ENCODE results near the gene ZYG11A.
"Not testable (repeated sequence)": the region's sequence is repeated elsewhere in the genome, so short reads cannot be mapped to it uniquely, and the experiment has no call there.

The ZYG11A gene

DNA sequence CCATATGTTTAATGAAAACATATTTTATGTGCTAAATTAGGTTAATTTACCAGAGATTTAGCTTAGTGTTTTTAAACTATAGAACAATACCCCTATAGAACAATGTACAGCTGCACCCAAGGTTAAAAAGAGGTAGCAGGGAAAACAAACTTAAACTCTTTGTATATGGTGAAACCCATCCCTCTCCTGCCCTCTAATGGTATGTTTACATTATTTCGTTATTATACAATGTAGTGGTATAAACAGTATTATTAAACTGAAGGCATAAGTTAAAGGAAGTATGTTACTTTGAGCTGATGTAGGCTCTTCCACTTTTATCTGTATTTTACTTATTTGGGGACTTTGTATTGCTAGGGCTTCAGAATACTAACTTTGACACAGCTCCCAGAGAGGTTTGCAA, 16.7 kb upstream of the ZYG11A start:
- TF ChIP-seq, protein P1, sequence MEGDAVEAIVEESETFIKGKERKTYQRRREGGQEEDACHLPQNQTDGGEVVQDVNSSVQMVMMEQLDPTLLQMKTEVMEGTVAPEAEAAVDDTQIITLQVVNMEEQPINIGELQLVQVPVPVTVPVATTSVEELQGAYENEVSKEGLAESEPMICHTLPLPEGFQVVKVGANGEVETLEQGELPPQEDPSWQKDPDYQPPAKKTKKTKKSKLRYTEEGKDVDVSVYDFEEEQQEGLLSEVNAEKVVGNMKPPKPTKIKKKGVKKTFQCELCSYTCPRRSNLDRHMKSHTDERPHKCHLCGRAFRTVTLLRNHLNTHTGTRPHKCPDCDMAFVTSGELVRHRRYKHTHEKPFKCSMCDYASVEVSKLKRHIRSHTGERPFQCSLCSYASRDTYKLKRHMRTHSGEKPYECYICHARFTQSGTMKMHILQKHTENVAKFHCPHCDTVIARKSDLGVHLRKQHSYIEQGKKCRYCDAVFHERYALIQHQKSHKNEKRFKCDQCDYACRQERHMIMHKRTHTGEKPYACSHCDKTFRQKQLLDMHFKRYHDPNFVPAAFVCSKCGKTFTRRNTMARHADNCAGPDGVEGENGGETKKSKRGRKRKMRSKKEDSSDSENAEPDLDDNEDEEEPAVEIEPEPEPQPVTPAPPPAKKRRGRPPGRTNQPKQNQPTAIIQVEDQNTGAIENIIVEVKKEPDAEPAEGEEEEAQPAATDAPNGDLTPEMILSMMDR (IDR thresholded peaks at IDR 0.05; ENCODE audit: extremely low read depth, insufficient read depth, missing control alignments) = peak; percentile 30
- in situ Hi-C loops (cut with MboI; ENCODE audit: low pct_unique_long_range_greater_than_20kb, low sequenced_read_pairs, unreplicated experiment) = no loop called here
- peak; percentile 20 for DNase-seq (ENCODE audit: low spot score)

DNA sequence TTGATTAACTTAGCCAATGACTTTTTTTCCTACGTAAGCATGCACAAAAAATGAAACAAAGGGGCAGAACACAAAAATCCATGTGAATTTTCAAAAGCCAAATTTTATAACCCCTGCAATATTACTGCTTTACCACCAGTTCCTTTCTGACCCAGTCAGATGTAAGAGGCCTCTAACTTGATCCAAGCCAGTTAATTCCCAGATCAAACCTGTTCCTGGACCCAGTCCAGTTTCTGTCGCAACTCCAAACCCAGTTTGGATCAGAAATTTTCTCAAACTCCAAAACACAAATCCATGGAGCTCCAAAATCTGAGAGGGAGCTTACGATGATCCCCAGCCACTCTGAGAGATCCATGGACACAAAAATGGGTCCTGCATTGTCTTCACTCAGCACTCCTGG, 7.8 kb upstream of the ZYG11A start:
- no peak for DNase-seq (ENCODE audit: low spot score)
- in situ Hi-C loops (cut with MboI; ENCODE audit: low pct_unique_long_range_greater_than_20kb, low sequenced_read_pairs, unreplicated experiment) = no loop called here
- TF ChIP-seq, protein P1 (IDR thresholded peaks at IDR 0.05; ENCODE audit: extremely low read depth, insufficient read depth, missing control alignments) = no peak

DNA sequence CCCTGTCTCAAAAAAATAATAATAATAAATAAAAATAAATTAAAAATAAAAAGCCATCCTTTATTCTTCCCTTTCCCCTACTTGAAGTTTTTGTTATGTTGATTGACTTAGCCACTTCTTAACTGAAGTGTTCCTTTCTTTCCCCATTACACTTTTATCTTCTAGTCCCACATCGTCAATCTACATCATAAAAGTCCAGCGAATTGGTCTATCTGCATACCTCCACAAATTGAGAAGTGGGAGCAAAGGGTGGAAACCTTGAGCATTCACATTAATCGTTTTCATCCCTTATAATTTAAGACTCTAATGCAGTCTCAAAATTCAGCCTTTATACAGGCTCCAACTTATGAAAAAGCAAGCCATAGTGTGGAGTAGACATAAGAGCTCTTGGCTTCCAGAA, 6.5 kb upstream of the ZYG11A start:
- TF ChIP-seq, protein P1 (IDR thresholded peaks at IDR 0.05; ENCODE audit: extremely low read depth, insufficient read depth, missing control alignments) = no peak
- no peak for DNase-seq (ENCODE audit: low spot score)
- in situ Hi-C loops (cut with MboI; ENCODE audit: low pct_unique_long_range_greater_than_20kb, low sequenced_read_pairs, unreplicated experiment) = no loop called here

DNA sequence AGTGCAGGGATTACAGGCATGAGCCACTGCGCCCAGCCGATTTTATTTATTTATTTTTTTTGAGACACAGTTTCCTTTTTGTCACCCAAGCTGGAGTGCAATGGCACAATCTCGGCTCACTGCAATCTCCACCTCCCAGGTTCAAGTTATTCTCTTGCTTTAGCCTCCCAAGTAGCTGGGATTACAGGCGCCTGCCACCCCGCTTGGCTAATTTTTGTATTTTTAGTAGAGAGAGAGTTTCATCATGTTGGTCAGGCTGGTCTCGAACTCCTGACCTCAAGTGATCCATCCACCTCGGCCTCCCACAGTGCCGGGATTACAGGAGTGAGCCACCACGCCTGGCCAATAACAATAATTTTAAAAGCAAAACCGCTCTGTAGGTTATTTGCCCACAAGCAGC, 3.4 kb upstream of the ZYG11A start:
- DNase-seq (ENCODE audit: low spot score); in situ Hi-C loops (cut with MboI; ENCODE audit: low pct_unique_long_range_greater_than_20kb, low sequenced_read_pairs, unreplicated experiment): not testable (repeated sequence)

DNA sequence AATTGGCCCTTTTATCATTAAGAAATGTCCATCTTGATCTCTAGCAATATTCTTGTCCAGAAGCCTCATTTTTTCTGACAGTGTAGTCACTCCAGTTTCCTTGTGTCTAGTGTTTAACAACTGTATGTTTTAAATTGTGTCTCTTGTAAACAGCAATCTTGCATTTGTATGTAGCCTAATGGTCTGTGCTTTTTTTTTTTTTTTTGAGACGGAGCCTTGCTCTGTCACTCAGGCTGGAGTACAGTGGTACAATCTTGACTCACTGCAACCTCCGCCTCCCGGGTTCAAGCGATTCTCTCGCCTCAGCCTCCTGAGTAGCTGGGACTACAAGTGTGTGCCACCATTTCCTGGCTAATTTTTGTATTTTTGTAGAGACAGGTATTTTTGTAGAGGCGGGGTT, 2.6 kb downstream of the ZYG11A start:
- DNase-seq (ENCODE audit: low spot score); in situ Hi-C loops (cut with MboI; ENCODE audit: low pct_unique_long_range_greater_than_20kb, low sequenced_read_pairs, unreplicated experiment): not testable (repeated sequence)

DNA sequence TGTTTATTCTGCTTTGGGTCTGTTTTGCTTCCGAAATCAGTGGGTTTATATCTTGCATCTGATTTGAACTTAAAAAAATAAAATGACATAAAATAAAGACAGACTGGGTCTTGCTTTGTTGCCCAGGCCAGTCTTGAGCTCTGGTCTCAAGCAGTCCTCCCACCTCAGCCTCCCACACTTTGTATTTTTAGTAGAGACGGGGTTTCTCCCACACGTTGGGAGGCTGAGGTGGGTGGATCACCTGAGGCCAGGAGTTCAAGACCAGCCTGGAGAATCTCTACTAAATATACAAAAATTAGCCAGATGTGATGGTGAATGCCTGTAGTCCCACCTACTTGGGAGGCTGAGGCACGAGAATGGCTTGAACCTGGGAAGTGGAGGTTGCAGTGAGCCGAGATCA, 5.9 kb downstream of the ZYG11A start:
- DNase-seq (ENCODE audit: low spot score) = no peak
- in situ Hi-C loops (cut with MboI; ENCODE audit: low pct_unique_long_range_greater_than_20kb, low sequenced_read_pairs, unreplicated experiment) = no loop called here
- TF ChIP-seq, protein P1 (IDR thresholded peaks at IDR 0.05; ENCODE audit: extremely low read depth, insufficient read depth, missing control alignments) = no peak

DNA sequence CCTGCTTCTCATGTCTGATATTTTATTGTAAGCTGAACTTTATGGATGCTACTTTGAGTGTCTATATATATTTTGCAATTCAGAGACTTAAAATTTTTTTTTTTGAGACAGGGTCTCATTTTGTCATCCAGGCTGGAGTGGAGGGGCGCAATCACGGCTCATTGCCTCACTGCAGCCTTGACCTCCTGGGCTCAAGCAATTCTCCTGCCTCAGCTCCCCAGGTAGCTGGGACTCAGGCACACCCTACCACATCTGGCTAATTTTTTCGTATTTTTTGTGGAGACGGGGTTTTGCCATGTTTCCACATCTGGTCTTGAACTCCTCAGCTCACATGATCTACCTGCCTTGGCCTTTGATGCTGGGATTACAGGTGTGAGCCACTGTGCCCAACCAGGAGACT, 8.4 kb downstream of the ZYG11A start:
- in situ Hi-C loops (cut with MboI; ENCODE audit: low pct_unique_long_range_greater_than_20kb, low sequenced_read_pairs, unreplicated experiment) = no loop called here
- no peak for DNase-seq (ENCODE audit: low spot score)
- TF ChIP-seq, protein P1 (IDR thresholded peaks at IDR 0.05; ENCODE audit: extremely low read depth, insufficient read depth, missing control alignments) = no peak

DNA sequence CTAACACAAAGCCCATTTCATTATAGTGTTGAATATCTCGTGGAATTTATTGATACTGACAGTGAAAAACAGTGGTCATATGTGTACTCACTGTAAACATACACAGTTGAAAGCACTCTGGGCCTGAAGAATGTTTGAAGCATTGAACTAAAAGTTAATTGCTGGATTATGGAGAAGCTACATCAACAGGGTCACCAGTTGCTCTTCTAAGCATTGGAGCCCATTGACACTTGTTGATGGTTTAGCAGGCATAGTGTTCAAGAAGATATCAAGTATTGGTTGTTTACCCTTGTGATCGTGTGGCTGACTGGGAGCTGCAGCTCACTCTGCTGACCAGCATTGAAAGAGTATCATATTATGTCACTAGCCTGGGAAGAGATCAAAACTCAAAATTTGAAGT, 10.3 kb downstream of the ZYG11A start:
- TF ChIP-seq, protein P1 (IDR thresholded peaks at IDR 0.05; ENCODE audit: extremely low read depth, insufficient read depth, missing control alignments) = no peak
- in situ Hi-C loops (cut with MboI; ENCODE audit: low pct_unique_long_range_greater_than_20kb, low sequenced_read_pairs, unreplicated experiment) = no loop called here
- DNase-seq (ENCODE audit: low spot score) = no peak

All from GM13977 (cell line).